GM19025 (cell line): ENCODE results near the gene STK33.

ENCODE experiments used
- ATAC-seq: cut with Tn5 transposase; IDR thresholded peaks from one replicate; pipeline ENCODE4 v1.9.1; 2021; ENCODE audit warnings: mild to moderate bottlenecking, low read depth, moderate library complexity; ENCODE audit not compliant: unreplicated experiment

The STK33 gene

GRCh38 chr11:8459711-8460399 lies 134.2 kb downstream of the STK33 start:
- no peak for ATAC-seq

- no peak for ATAC-seq
These were observed 151.7 kb downstream of the STK33 start for GRCh38 chr11:8442301-8442700.

- no peak for ATAC-seq
These were observed 153.4 kb downstream of the STK33 start for GRCh38 chr11:8440649-8441048.

GRCh38 chr11:8429483-8429882 lies 164.5 kb downstream of the STK33 start:
- no peak for ATAC-seq

GRCh38 chr11:8426076-8426475 lies 168.0 kb downstream of the STK33 start:
- no peak for ATAC-seq

GRCh38 chr11:8415195-8415594 lies 178.8 kb downstream of the STK33 start:
- ATAC-seq = no peak

- ATAC-seq = no peak
These were observed 185.7 kb downstream of the STK33 start for GRCh38 chr11:8408151-8408941.

GRCh38 chr11:8403310-8403709 lies 190.7 kb downstream of the STK33 start:
- ATAC-seq = no peak

GRCh38 chr11:8392886-8393285 lies 201.1 kb downstream of the STK33 start:
- ATAC-seq = no peak

GRCh38 chr11:8392166-8392565 lies 201.9 kb downstream of the STK33 start:
- no peak for ATAC-seq

GRCh38 chr11:8390851-8391612 lies 203.0 kb downstream of the STK33 start:
- ATAC-seq = no peak

- no peak for ATAC-seq
These were observed 204.7 kb downstream of the STK33 start for GRCh38 chr11:8389029-8389996.

GRCh38 chr11:8387693-8388092 lies 206.3 kb downstream of the STK33 start:
- no peak for ATAC-seq

- ATAC-seq = no peak
These were observed 206.9 kb downstream of the STK33 start for GRCh38 chr11:8387141-8387540.

- no peak for ATAC-seq
These were observed 207.7 kb downstream of the STK33 start for GRCh38 chr11:8386134-8386864.

GRCh38 chr11:8384199-8384821 lies 209.7 kb downstream of the STK33 start:
- no peak for ATAC-seq

- ATAC-seq = no peak
These were observed 210.4 kb downstream of the STK33 start for GRCh38 chr11:8383627-8384026.

- ATAC-seq = no peak
These were observed 210.8 kb downstream of the STK33 start for GRCh38 chr11:8383227-8383626.

GRCh38 chr11:8382436-8383053 lies 211.5 kb downstream of the STK33 start:
- ATAC-seq = no peak
